ENCODE results near the gene CAPNS2.
A peak's percentile ranks its signal among the peaks of the same experiment; 100 is the strongest.
"Not testable (repeated sequence)": the region's sequence is repeated elsewhere in the genome, so short reads cannot be mapped to it uniquely, and the experiment has no call there.

Gene CAPNS2

GRCh38 chr16:55605754-55606336 is 39.4 kb downstream of the CAPNS2 start:
- H4K8ac ChIP-seq (ENCODE audit: low read depth, low read length), result no peak overlapping the region
- H2BK120ac ChIP-seq (ENCODE audit: low read depth, low read length), result no peak overlapping the region
- WGBS (ENCODE audit: extremely low coverage, insufficient coverage, low lambda C conversion rate), result no CpG with 5 or more reads among the region's 4 CpGs
- no peak overlapping the region for H3K4me3 ChIP-seq (ENCODE audit: low read length)
- no peaks in the 10 kb centered on the region for H3K27me3 ChIP-seq (ENCODE audit: insufficient read depth, low read length, poor library complexity)
- H2BK15ac ChIP-seq (replicated peaks; ENCODE audit: low read depth), result no peak overlapping the region
- H3K4me2 ChIP-seq (ENCODE audit: low read length), result no peak overlapping the region
- H4K5ac ChIP-seq (ENCODE audit: low read length), result no peak overlapping the region
- no peaks in the 10 kb centered on the region for H3K79me1 ChIP-seq (ENCODE audit: low read length)
- H3K79me2 ChIP-seq (ENCODE audit: control insufficient read depth, insufficient read depth, low read length), result no peaks in the 10 kb centered on the region
- H3K56ac ChIP-seq (ENCODE audit: low read length), result no peak overlapping the region
- H3K18ac ChIP-seq (ENCODE audit: low read length), result no peak overlapping the region
- no peak for DNase-seq
- no peaks in the 10 kb centered on the region for H3K36me3 ChIP-seq (ENCODE audit: control insufficient read depth, insufficient read depth, low read length)
- H2BK5ac ChIP-seq (ENCODE audit: low read length), result no peak overlapping the region
- no peak overlapping the region for H2AK5ac ChIP-seq (ENCODE audit: low read length)
- no peak overlapping the region for H3K23ac ChIP-seq (ENCODE audit: low read length)
- no peak overlapping the region for H3K4ac ChIP-seq (ENCODE audit: low read depth, low read length)
- H3K27ac ChIP-seq (ENCODE audit: low read depth, low read length), result no peak overlapping the region
- H3K9ac ChIP-seq (ENCODE audit: low read length), result no peak overlapping the region
- no peaks in the 10 kb centered on the region for H3K4me1 ChIP-seq (ENCODE audit: control insufficient read depth, low read depth, low read length)

- Histone ChIP-seq H3K23ac (ENCODE audit: low read length) (no peak overlapping the region), H3K79me1 (ENCODE audit: low read length) (no peaks in the 10 kb centered on the region), H2BK15ac (replicated peaks; ENCODE audit: low read depth) (no peak overlapping the region), H3K4me1 (ENCODE audit: control insufficient read depth, low read depth, low read length) (no peaks in the 10 kb centered on the region), H2AK5ac (ENCODE audit: low read length) (no peak overlapping the region), H3K36me3 (ENCODE audit: control insufficient read depth, insufficient read depth, low read length) (no peaks in the 10 kb centered on the region), H2BK120ac (ENCODE audit: low read depth, low read length) (no peak overlapping the region), H3K4me2 (ENCODE audit: low read length) (no peak overlapping the region), H3K18ac (ENCODE audit: low read length) (no peak overlapping the region), H3K27ac (ENCODE audit: low read depth, low read length) (no peak overlapping the region), H4K8ac (ENCODE audit: low read depth, low read length) (no peak overlapping the region), H3K79me2 (ENCODE audit: control insufficient read depth, insufficient read depth, low read length) (no peaks in the 10 kb centered on the region), H3K9ac (ENCODE audit: low read length) (no peak overlapping the region), H3K4ac (ENCODE audit: low read depth, low read length) (no peak overlapping the region), H2BK5ac (ENCODE audit: low read length) (no peak overlapping the region), H3K56ac (ENCODE audit: low read length) (no peak overlapping the region), H3K4me3 (ENCODE audit: low read length) (no peak overlapping the region), H4K5ac (ENCODE audit: low read length) (no peak overlapping the region), H3K27me3 (ENCODE audit: insufficient read depth, low read length, poor library complexity) (no peaks in the 10 kb centered on the region)
- WGBS (ENCODE audit: extremely low coverage, insufficient coverage, low lambda C conversion rate), result no CpG with 5 or more reads among the region's 6 CpGs
- peak; percentile 71 for DNase-seq
Measured at GRCh38 chr16:55613613-55614335, 47.3 kb downstream of the CAPNS2 start.

GRCh38 chr16:55615071-55615470 is 48.6 kb downstream of the CAPNS2 start:
- no peak overlapping the region for H2AK5ac ChIP-seq (ENCODE audit: low read length)
- H4K5ac ChIP-seq (ENCODE audit: low read length), result no peak overlapping the region
- no peak overlapping the region for H3K23ac ChIP-seq (ENCODE audit: low read length)
- no peak overlapping the region for H2BK5ac ChIP-seq (ENCODE audit: low read length)
- no peak overlapping the region for H3K4me2 ChIP-seq (ENCODE audit: low read length)
- H3K9ac ChIP-seq (ENCODE audit: low read length), result no peak overlapping the region
- H4K8ac ChIP-seq (ENCODE audit: low read depth, low read length), result no peak overlapping the region
- H3K27ac ChIP-seq (ENCODE audit: low read depth, low read length), result no peak overlapping the region
- no CpG with 5 or more reads among the region's 3 CpGs for WGBS (ENCODE audit: extremely low coverage, insufficient coverage, low lambda C conversion rate)
- H3K27me3 ChIP-seq (ENCODE audit: insufficient read depth, low read length, poor library complexity), result no peaks in the 10 kb centered on the region
- no peak for DNase-seq
- H3K36me3 ChIP-seq (ENCODE audit: control insufficient read depth, insufficient read depth, low read length), result no peaks in the 10 kb centered on the region
- no peak overlapping the region for H2BK15ac ChIP-seq (replicated peaks; ENCODE audit: low read depth)
- no peaks in the 10 kb centered on the region for H3K4me1 ChIP-seq (ENCODE audit: control insufficient read depth, low read depth, low read length)
- no peaks in the 10 kb centered on the region for H3K79me1 ChIP-seq (ENCODE audit: low read length)
- no peak overlapping the region for H3K18ac ChIP-seq (ENCODE audit: low read length)
- no peak overlapping the region for H3K4ac ChIP-seq (ENCODE audit: low read depth, low read length)
- H3K56ac ChIP-seq (ENCODE audit: low read length), result no peak overlapping the region
- no peak overlapping the region for H2BK120ac ChIP-seq (ENCODE audit: low read depth, low read length)
- no peaks in the 10 kb centered on the region for H3K79me2 ChIP-seq (ENCODE audit: control insufficient read depth, insufficient read depth, low read length)
- no peak overlapping the region for H3K4me3 ChIP-seq (ENCODE audit: low read length)

- not testable (repeated sequence) for DNase-seq; H3K9ac ChIP-seq (ENCODE audit: low read length); H3K4ac ChIP-seq (ENCODE audit: low read depth, low read length); H3K4me1 ChIP-seq (ENCODE audit: control insufficient read depth, low read depth, low read length); H3K27ac ChIP-seq (ENCODE audit: low read depth, low read length); H2BK15ac ChIP-seq (replicated peaks; ENCODE audit: low read depth); H2AK5ac ChIP-seq (ENCODE audit: low read length); H3K36me3 ChIP-seq (ENCODE audit: control insufficient read depth, insufficient read depth, low read length); H3K18ac ChIP-seq (ENCODE audit: low read length); H3K79me1 ChIP-seq (ENCODE audit: low read length); H3K56ac ChIP-seq (ENCODE audit: low read length); H3K23ac ChIP-seq (ENCODE audit: low read length); H3K27me3 ChIP-seq (ENCODE audit: insufficient read depth, low read length, poor library complexity); H4K5ac ChIP-seq (ENCODE audit: low read length); H3K4me3 ChIP-seq (ENCODE audit: low read length); H4K8ac ChIP-seq (ENCODE audit: low read depth, low read length); H3K79me2 ChIP-seq (ENCODE audit: control insufficient read depth, insufficient read depth, low read length); H2BK5ac ChIP-seq (ENCODE audit: low read length); H2BK120ac ChIP-seq (ENCODE audit: low read depth, low read length); H3K4me2 ChIP-seq (ENCODE audit: low read length)
- WGBS (ENCODE audit: extremely low coverage, insufficient coverage, low lambda C conversion rate), result no CpG with 5 or more reads among the region's 11 CpGs
Measured at GRCh38 chr16:55615670-55616069, 49.2 kb downstream of the CAPNS2 start.

Measured in mesendoderm (in vitro differentiated cells).